NCI-H1092 (cell line): ENCODE measurements around the gene UGT2B11.
"Not testable (repeated sequence)": the region's sequence is repeated elsewhere in the genome, so short reads cannot be mapped to it uniquely, and the experiment has no call there.

Experiments
- DNase-seq: peaks from one replicate; lab custom pipeline; 2025; lab: John Stamatoyannopoulos, UW

Gene UGT2B11

DNA sequence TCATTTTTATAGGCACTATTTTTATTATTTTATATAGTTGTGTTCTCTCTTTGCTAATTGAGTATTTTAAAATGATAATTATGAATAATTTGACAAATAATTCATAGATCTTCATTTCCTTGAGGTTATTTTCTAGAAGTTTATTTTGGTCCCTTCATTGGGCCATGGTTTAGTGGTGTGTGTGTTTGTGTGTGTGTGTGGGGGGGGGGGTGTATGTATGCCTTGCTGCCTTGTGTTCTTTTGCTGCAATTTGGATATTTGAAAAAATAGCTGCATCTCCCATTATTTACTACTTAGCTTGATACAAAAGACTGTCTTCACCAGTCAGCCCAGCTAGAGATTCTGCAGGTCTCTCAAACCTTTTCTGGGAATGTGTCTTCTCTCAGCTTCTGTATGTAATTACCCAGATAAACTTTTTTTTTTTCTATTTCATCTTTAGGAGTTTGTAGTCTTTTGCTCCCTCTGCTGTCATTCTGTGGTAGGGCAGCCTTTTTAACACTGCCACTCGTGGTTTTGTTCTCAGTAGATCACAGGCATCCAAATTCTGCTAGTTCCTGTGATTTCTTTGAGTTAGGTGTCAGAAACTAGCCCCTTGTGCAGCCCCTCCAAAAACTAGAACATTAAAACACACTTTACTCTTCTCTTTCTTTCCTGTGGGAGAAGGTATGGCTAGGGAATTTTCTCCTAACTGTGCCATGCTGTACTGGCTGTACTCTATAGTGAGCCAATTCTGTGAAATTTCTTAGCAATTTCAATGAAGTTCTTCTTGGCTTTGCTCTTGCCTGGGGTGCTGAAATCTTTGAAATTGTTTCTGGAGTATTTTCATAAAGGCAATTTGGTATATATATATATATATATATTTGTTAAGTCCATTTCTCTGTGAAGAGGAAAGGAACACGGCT lies 44.1 kb downstream of the UGT2B11 start:
- not testable (repeated sequence) for DNase-seq

DNA sequence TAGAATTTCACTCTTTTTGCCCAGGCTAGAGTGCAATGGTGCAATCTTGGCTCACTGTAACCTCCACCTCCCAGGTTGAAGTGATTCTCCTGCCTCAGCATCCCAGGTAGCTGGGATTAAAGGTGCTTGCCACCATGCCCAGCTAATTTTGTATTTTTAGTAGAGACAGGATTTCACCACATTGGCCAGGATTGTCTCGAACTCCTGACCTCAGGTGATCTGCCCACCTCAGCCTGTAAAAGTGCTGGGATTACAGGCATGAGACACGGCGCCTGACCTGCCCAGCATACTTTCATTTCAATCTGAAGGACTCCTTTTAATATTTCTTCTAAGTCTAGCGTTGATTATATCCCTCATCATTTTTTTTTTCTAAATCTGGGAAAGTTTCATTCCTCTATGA lies 45.4 kb downstream of the UGT2B11 start:
- not testable (repeated sequence) for DNase-seq

DNA sequence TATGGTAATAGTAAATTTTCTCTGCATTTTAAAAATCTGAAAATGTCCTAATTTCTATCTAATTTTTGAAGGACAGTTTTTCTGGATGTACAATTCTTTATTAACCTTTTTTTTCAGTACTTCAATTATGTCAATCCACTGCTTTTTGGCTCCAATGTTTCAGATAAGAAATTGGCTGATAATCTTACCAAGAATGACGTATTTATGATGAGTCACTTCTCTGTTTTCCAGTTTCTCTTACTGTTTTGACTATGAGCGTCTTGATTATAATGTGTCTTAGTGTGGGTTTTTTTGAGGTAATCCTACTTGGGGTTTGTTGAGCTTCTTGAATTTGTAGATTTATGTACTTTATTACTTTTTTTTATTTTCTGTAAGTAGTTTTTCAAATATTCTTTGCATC lies 47.2 kb downstream of the UGT2B11 start:
- no peak for DNase-seq

DNA sequence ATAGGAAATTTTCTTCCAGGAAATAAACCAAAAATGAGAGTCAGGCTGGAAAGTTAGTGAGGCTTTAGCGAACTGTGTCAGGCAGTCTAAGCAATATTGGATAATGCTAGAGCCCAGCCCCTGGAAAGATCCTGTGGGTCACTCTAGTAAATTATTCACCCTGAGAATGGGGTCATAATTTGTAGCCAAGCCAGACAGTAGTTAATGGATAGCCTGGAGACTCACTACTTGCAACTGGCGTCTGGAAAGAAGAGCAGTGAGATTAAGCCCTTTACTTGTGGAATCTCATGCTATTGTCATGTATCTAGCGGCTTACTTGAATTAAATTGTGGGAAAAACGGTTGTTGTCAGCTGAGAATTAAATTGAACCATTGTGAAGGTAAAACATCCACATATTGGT lies 48.2 kb downstream of the UGT2B11 start:
- not testable (repeated sequence) for DNase-seq

DNA sequence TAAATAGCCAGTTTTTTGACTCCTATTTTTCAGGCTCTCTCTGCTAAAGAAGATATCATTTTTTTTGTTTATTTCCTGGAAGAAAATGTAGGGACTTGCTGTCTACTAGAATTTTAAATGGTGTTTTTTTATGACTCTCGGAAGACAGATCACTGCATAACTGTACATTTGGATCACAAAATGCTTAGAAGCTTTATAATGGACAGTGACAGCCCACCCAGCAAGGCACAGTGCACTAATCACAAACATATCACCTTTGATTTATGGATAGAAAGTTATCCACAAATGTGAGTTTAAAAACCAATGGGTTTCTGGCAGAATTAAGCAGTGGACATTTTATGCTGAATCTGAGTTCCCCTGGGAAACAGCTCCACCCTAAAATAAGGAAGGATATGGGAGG lies 48.8 kb downstream of the UGT2B11 start:
- not testable (repeated sequence) for DNase-seq

DNA sequence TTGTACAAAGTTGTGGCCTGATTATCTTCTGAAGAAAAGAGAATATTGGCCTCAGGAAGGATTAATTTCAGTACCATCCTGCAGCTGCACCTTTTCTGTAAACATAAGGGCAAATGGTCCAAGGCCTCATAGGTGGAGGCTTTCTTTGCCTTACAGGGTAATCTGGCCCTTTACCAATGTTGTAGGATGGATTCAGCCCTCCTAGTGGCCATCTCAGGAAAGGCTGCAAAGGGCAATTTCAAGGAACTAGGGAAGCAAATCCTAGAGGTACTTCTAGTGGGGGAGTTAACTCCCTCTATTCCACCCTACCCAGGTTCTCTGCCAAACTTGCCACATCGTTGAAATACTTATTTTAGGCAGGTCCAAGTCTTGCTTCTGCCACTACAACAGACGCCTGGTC lies 57.6 kb downstream of the UGT2B11 start:
- DNase-seq = no peak

DNA sequence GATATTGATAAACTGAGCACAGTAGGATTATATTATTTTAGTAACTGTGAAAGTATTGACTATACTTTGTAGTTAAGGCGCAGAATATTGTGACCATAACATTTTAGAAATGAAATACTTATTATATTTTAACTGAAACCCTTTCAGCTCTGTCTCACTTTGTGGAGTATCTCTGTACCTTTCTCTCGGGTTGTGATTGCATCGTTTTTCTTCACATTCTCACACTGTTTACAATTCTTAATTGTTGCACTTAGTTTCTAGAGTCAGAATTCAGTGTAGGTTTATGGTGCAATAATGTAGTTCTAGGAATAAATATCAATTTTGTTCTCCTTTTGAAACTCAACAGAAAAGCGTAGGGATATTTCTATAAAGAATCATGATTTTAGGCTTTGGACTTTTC lies 60.5 kb downstream of the UGT2B11 start:
- DNase-seq = no peak
